ENCODE data around the gene SPOP. TPM values are rescaled to one million over a fixed set of nuclear protein-coding genes. Genes with fewer than 3 reads are reported as not detected.

The SPOP gene
- polyA plus RNA-seq, 1 donor = 53.1 TPM

DNA sequence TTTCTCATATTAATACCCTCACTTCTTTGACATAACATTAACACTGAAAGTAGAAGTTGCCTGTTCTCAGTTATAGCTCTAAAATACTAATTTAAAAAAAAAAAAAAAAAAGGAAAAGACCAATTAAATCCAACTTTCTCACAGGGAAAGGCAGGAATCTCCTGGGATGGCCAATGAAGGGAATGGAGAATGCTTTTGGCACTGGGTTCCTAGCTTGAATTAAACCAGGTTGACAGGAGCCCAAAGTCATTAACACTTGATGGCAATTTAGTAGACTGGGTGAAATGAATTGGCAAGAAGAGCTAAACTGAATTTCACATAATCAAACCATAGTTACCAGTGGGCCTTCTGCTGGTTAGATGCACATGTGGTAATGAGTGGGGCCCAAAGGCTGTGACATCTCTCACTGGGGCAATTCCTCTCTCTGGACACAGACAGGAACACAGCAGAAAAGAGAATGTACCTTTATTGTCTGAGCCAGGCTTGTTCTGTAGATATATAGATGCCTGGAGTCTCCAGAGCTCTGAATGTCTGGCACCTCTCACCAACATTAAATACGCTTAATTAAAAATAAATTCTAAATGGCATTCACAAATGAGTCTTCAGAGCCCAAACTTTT is 64.6 kb downstream of the SPOP start:
- no peak for DNase-seq

DNA sequence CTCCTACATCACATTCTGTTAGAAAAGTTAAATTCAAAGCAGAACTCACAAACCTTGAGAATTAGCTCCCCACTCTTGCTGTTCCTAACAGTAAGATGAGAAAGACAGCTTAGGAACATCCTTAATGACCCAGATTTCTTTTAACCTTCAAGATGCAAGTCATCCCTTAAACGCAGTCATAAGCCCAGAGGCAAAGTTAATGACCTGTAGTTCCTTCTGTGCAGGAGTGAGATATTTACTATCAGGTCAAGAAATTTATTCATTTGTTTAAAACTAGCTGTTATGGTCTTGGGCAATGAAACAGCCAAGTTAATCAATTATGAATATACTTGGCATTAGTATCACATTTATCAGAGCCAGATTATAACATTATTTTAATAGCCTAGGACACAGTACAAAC is 65.2 kb downstream of the SPOP start:
- DNase-seq = no peak

DNA sequence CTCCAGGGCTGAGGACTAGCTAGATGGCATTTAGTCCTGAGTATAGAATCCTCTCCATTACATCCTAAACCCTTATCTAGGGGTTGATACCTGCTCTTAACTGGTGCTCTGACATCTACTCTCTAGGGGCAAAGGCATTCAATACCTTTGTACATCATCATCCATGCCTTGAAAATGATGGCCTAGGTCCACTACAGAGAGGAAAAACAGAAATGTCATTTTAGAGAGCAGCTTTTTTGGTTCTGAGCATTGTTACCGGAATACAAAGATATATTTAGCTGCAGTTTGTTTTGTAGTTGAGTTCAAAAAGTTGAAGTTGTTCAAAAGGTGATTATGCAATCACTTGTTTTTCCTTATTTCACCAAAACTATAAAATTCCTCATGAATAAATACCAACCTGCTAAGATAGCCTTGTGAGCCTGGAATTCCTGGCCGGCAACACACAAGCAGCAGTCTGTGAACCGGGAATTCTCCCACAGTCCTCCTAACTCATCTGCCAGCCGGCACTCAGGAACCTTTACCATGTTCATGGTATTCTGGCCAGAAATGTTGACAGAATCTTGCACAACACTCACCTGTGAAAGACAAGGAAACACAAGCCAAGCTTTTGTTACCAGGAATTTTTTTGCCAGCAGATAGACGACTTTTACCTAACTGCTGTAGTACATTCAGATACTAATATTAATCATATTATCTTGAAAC is 66.9 kb downstream of the SPOP start:
- no peak for DNase-seq

DNA sequence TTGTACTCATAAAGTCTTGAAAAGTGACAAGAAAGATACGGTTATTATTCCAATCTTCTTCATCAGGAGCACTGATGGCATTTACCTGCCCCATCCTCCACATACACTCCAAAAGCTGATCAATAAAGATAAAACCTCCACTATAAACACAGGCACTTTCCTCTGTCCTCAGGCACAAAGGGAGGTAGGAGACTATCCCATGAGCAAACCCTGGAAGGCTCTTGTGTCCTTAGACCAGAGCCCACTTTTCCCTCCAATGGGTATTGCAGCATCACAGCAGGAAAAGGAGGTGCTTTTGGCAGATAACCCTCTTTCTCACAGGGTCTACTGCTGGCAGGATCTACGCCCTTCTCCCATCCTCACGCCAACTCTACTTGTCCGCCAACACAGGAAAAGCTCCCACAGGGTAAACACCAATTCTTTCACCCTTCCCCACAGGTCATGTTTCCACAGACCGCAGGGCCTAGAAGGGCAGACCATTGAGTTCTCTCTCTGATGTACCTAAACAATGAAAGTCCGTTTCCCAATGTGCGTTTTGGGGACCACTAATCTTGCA is 73.5 kb downstream of the SPOP start:
- no peak for DNase-seq

DNA sequence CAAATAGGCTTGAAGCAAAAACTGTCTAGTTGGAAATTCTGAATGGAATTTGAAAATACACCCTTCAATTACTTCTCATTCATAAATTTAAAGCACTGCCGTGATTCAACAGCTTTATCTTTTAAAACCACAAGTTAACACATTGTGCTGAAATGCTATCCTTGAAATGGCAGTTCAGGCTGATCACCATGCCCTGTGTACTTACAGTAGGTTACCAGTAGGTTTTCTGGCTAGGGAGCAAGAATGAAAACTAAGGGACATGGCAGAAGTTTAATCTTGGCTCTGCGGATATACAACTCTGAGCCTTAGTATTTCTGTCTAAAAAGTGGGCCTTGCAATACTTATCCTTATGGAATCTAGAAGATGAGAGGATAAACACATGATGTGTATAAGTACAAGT is 74.2 kb downstream of the SPOP start:
- no peak for DNase-seq

DNA sequence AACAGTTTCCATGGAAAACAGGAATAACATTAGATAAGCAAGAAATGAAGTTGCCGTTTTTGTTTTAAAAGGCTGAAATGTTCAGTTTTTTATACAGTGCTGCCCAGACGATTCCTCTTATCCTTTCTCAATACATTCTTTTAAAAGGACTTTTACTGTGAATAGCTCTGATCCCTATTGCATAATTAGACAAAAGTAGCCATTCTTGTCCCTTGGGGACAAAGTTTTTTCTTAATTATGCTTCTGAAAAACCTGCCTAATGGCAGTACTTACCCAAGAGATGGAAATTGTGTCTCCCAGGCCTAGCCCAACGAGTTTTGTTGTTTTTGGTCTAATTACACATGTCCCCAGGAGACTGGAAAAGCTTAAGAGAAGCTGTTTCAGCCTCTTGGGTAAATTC is 74.7 kb downstream of the SPOP start:
- no peak for DNase-seq

DNA sequence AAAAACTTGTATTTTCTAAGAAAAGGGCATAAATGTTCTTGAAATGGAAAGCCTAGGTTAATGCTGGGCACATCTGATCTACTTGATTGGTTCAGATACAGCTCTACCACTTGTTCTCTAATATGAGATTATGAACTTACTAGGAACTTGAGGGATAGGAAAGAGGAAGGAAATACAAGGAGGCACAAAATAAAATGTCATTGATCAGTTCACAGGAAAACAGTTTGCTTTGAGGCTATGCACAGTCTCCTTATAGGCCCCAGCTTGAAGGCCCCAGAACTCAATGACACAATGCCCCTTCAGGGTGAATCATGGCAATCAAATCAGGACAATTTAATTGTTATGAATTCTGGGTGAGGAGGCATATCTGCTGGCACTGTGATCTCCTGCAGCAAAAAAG is 75.1 kb downstream of the SPOP start:
- DNase-seq = no peak

DNA sequence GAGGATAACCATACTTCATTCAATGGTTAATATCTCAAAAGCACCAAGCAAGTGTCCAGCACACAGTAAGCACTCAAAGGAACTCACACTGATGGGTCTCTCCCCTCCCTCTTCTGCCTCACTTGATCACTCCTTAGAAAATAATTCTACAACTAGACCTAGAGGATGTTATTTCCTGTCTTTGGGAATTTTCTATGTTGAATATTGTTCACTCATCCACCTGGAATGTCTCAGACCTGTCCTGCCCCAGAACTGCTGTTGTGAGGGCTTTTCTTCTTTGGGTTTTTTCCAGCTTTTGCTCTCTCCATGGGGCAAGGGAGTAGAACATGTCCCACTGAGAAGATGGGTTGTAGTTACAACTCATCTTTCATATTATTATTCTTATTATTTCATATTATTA is 76.9 kb downstream of the SPOP start:
- DNase-seq = no peak

DNA sequence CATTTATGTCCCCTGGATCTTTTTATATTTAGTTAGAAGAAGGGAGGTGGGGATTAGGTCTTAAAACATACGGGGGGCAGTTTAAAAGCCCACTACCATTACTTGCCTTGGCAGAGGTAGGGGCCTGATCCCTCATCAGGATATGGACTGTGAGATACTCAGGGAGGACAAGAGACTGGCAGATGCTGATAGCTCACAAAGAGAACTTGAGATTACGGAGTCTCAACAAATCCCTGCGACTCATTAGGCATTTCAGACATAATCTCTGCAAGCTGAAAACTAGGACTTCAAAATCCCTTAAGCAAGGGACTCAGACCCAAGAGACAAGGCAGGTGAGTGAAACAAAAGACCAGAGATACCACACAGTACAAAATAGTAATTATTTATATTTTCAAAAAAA is 79.0 kb downstream of the SPOP start:
- DNase-seq = no peak

DNA sequence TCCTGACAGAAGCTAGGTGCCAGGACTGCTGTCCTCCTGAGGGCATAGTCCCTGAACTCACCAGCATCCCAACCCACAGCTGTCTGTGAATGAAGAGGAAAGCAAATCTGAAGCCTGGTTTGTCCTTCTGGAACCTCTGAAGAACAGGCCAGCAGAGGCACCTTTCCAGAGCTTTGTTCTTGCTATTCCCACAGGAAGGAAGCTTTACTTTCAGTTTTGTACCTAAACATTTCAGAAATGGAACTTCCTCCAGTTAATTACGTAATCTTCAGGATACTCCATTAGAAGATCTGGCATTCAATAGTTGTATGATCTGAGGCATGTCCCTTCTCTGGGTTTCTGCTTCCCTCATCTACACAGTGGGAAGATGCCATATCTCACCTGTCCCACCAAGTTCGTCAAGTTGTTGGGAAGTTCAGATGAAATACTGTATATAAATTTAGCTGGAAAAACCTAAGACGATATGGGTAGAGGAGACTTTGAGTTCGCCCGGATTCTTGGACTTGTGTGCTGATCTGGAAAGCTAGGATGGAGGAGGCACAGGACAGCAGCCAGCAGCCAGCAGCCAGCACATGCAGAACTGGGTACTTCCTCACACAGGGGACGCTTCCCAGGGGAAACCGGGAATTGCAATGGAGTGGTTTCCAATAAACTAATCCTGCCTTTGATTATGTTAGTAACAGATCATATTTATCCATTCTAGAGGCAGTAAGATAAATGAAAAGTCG is 79.8 kb downstream of the SPOP start:
- DNase-seq = no peak

DNA sequence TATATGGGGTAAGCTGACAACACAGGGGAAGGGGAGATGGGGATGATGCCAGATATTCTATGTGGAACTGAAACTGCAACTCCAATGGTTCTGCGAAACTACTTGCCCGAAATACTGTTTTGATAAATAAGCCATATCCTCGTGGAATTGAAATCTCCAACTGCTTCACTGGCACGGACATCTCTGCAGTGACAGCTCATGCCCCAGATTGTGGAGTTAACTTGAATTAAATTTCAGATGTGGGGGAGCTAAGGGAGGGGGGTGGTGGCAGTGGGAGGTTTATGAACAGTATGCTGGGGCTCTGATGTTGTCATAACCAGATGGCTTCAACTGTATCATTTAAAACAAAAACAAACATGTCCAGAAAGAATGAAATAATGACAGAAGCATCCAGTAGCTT is 80.5 kb downstream of the SPOP start:
- DNase-seq = no peak

DNA sequence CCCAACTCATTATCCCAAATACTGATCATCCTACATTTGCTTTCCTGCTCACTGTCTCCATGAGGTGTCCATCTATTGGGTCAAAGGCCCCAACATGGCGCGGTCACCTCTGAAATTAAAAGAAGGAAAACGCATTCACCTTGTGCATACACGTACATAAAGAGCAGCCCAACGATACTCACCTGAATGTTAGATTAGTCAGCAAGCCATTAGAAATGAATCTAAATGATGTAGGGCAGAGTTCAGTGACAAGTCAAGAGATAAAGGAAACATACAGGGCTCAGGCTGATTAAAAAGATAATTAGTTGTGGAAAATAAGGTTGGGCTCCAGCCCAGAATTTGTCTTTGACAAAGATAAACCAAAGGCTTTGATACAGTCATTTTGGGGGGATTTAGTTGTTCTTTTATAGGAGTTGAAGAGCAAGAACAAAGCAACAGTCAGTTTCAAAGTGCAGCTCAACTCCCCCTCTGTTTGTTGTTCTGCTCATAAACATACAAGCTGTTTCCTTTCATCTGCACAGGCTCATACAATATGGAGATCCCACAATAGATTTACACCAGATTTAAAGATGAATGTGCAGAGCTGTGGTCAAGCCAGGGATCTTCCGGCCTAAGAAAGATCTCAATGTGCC is 81.2 kb downstream of the SPOP start:
- DNase-seq = no peak

DNA sequence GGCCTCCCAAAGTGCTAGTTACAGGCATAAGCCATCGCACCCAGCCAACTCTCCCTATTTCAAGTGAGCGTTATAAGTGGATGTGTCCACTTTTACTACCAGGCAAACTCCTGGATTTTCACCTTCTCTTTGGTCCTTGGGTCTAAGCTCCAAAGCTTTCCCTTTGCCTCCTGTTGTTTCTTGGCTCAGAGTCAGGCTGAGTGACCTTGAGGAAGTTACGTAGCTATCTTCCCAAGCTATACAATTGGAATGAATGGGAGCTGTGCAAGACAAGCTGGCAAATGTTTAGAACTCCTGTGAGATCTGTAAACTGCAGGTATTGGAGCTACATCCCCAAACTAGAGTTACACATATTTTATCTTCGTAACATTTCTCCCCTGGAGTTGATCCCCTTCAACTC is 81.9 kb downstream of the SPOP start:
- DNase-seq = no peak

DNA sequence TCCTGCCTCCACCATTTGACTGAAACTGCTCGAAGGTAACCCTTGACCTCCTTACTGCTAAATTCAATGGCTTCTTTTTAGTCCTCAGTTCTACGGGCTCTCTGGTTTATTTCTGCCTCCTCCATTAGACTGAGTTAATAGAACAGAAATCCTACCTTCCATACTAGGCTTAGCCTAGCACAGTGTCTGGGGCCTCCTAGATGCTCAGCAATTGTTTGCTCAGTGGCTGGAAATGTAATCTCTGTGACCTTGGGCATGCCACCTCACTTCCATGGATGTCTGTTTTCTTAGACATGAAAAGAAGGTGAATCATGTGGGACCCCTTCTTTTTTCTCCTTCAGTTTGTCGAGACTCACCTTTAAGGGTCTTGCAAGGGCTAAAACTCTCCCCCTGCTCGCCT is 82.6 kb downstream of the SPOP start:
- DNase-seq = no peak

DNA sequence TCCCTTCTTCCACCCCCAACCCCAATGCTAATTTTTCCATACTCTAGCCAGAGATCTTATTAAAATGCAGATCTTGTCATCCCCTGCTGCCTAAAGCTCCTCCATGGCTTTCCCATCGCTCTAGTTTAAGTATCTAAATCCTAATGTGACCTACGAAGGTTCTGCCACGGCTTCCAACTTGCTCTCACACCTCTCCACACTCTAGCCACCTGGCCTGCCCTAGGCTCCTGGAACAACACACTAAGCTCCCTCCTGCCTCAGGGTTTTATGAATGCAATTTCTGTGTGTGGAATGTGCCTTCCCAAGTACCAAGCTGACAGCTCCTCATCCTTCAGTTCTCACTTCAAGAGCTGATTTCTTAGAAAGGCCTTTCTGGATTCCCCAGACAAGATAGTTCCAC is 85.6 kb downstream of the SPOP start:
- DNase-seq = no peak

DNA sequence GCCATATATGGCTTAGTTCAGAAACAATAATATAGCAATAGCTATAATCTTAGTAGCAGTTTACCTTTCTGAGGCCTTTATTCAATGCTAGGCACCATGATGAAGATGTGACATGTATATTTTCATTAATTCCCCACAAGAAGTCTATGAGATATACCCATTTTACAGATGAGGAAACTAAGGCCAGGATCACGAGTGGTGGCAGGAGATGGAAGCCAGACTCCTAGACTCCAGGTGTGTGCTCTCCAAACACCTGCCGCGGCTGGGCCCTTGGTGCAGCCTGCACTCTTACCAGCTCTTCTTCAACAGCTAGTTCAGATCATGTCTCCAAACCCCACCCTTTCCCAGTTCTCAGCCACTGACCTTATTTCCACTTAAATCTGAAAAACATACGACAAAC is 87.0 kb downstream of the SPOP start:
- no peak for DNase-seq

DNA sequence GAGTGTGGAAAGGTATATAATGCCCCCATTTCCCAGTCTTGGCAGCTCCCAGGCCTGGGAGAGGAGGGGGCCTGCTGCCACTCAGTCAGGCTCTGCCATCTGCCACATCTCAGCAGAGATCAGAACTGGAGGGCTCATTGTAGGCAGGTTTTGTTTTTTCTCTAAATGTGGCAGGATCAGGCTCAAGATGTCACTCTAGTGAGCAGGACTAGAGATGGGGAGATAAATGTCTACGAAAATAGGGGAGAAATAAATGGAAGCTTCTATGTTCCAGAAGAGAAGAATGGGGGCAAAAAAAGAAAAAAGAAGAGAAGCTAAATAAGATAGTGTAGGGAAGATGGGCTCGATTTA is 88.3 kb downstream of the SPOP start:
- no peak for DNase-seq

DNA sequence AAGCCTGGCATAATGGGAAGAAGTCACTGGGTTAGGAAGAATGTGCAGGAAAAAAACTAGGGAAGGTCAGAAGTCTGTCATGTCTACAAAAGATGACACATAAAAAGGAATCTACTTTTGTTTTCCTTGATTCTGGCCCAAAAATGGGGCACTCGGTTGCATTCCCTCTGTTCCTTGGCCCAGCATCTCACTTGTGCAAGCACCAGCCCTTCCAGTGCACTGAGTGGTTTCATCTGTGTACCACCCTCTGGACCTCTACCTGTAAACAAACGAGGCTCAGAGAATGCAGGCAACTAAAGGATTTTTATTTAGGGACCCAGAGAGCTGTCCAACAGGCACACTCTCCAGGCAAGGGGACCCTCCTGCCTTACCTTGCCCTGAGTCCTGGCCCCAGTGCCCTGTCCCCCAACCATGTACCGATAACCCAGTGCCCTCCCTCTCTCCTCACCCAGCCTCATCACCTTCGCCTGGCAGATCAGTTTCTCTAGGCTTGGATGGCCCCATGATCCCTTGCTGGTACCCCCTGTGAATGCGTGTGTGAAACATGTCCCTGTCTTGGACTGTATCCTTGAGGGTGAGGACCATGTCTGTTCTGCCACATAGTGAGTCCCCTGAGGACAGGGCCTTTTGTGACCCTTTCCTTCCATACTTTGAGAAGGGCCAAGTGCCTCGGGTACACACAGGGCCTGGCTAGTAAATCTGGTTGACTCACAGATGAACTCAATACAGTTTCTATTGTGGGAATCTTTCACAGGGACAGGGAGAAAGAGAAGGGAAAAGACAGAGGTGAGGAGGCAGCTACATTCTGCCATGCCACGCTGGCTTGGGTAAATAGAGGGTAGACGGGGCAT is 88.9 kb downstream of the SPOP start:
- DNase-seq = no peak

DNA sequence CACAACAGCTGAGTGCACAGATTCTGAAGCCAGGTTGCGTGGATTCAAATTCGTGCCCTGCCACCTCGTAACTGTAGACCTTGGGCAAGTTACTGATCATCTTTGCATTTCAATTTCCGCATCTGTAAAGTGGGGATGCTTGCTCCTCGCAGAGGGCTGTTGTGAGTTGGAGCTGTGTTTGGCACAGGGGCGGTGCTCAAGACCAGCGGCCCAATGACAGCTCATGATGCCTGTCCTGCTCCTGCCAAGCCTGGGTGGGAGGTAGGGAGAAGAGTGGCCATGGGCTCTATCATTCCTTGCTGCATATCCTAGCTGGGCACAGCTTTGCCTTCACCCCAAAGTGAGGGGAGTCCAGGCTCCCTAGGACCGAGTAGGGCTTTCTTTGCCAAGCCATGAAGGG is 89.6 kb downstream of the SPOP start:
- no peak for DNase-seq

DNA sequence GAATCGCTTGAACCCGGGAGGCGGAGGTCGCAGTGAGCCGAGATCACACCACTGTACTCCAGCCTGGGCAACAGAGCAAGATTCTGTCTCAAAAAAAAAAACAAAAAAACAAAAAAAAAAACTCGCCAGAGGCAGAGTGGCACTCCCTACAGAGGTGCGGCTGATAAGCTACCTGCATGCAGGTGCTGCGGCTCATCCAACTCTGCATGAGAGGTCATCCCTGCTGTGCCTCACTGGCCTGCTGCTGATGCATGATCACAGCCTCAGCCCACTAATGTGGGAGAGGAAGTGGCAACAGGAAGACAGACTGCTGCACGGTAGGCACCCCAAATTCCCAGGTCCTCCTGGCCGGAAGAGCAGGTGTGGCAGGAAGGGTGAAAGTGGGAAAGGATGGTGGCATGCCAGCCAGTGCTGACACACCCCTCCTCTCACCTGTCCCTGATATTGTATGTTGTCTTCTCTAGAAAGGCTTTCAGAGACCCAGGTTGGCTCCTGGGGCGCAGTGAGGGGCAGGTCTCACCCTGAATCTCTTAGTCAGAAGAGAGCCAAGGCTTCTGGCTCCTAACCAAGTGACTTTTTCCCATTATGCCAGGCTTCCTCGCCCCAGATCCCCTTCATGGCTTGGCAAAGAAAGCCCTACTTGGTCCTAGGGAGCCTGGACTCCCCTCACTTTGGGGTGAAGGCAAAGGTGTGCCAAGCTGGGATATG is 90.4 kb downstream of the SPOP start:
- no peak for DNase-seq

DNA sequence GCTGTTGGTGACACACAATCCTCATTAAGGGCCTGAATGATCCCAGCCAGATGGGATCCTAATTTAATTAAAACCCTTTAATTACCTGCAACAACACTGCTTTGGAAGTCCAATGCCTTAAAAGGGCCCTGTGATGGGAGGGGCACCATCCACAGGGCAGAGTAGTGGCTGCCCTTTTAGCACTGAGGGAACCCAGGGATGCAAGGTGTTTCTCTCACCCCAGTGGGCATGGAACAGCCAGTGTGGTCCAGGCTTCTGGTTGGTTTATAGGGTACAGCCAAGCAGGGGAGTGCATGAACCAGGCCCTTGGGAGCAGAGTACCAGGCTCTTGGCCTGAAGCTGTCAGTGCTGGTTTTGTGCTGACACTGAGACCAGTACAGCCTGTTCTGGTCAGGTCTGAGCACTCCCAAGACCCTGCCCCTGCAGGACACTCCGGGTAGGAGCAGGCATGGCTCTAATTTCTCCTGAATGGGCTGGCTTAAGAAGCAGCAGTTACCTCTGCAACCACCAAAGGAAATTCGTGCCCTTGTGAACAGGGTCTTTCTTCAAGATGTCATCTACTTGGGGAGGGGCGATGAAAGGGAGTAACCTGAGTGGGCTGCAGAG is 92.4 kb downstream of the SPOP start:
- no peak for DNase-seq

All from hindlimb muscle (tissue), 1 donor.